ENCODE measurements around the gene GMDS.

Gene GMDS

GRCh38 chr6:2166717-2167116, 78.7 kb downstream of the GMDS start:
- no peak overlapping the region for H3K27ac ChIP-seq (ENCODE audit: low read length)
- no peaks in the 10 kb centered on the region for H4K20me1 ChIP-seq (ENCODE audit: insufficient read depth, low read length)
- no peak for DNase-seq
- no peaks in the 10 kb centered on the region for H3K9me3 ChIP-seq (replicated peaks; ENCODE audit: insufficient read depth, low read length)
- H3K9me2 ChIP-seq (replicated peaks; ENCODE audit: insufficient read depth, low read length): no peaks in the 10 kb centered on the region
- TF ChIP-seq EZH2phosphoT487 (IDR thresholded peaks at IDR 0.05; ENCODE audit: low read length): no peak
- TF ChIP-seq CTCF (IDR thresholded peaks at IDR 0.05; ENCODE audit: low read length): no peak
- TF ChIP-seq EZH2 (optimal IDR thresholded peaks at IDR 0.05; ENCODE audit: low read depth, low read length): no peak
- peaks cover 4% of the 10 kb centered on the region; the same call in 1 of the 2 replicates for H3K79me2 ChIP-seq (ENCODE audit: low read length)
- no peak overlapping the region for H2AFZ ChIP-seq (ENCODE audit: low read length)
- no peaks in the 10 kb centered on the region for H3K36me3 ChIP-seq (replicated peaks; ENCODE audit: insufficient read depth, low read length)
- H3K27me3 ChIP-seq (replicated peaks; ENCODE audit: insufficient read depth, low read length): no peaks in the 10 kb centered on the region
- no peaks in the 10 kb centered on the region for H3F3A ChIP-seq (ENCODE audit: insufficient read depth, low read length)
- H3K4me3 ChIP-seq (ENCODE audit: low read length): no peak overlapping the region
- no peak overlapping the region for H3K4me2 ChIP-seq (ENCODE audit: low read depth, low read length)
- no peaks in the 10 kb centered on the region for H3K4me1 ChIP-seq (ENCODE audit: low read length)
- H3K9ac ChIP-seq (ENCODE audit: low read length): no peak overlapping the region

- Histone ChIP-seq H3K9ac (ENCODE audit: low read length) (no peak overlapping the region), H3K27me3 (replicated peaks; ENCODE audit: insufficient read depth, low read length) (no peaks in the 10 kb centered on the region), H3K9me2 (replicated peaks; ENCODE audit: insufficient read depth, low read length) (no peaks in the 10 kb centered on the region), H3K9me3 (replicated peaks; ENCODE audit: insufficient read depth, low read length) (no peaks in the 10 kb centered on the region), H3K4me1 (ENCODE audit: low read length) (no peaks in the 10 kb centered on the region), H3F3A (ENCODE audit: insufficient read depth, low read length) (no peaks in the 10 kb centered on the region), H4K20me1 (ENCODE audit: insufficient read depth, low read length) (no peaks in the 10 kb centered on the region), H3K79me2 (ENCODE audit: low read length) (peaks cover 4% of the 10 kb centered on the region; the same call in 1 of the 2 replicates), H3K27ac (ENCODE audit: low read length) (no peak overlapping the region), H3K4me2 (ENCODE audit: low read depth, low read length) (no peak overlapping the region), H3K4me3 (ENCODE audit: low read length) (no peak overlapping the region), H2AFZ (ENCODE audit: low read length) (no peak overlapping the region), H3K36me3 (replicated peaks; ENCODE audit: insufficient read depth, low read length) (no peaks in the 10 kb centered on the region)
- TF ChIP-seq CTCF (IDR thresholded peaks at IDR 0.05; ENCODE audit: low read length) (no peak), EZH2 (optimal IDR thresholded peaks at IDR 0.05; ENCODE audit: low read depth, low read length) (no peak), EZH2phosphoT487 (IDR thresholded peaks at IDR 0.05; ENCODE audit: low read length) (no peak)
- no peak for DNase-seq
Observed at GRCh38 chr6:2165286-2165685, 80.1 kb downstream of the GMDS start.

GRCh38 chr6:2164481-2164880, 80.9 kb downstream of the GMDS start:
- H3F3A ChIP-seq (ENCODE audit: insufficient read depth, low read length): no peaks in the 10 kb centered on the region
- no peak overlapping the region for H2AFZ ChIP-seq (ENCODE audit: low read length)
- no peaks in the 10 kb centered on the region for H3K9me2 ChIP-seq (replicated peaks; ENCODE audit: insufficient read depth, low read length)
- no peaks in the 10 kb centered on the region for H4K20me1 ChIP-seq (ENCODE audit: insufficient read depth, low read length)
- H3K79me2 ChIP-seq (ENCODE audit: low read length): peaks cover 4% of the 10 kb centered on the region; the same call in 1 of the 2 replicates
- no peak overlapping the region for H3K27ac ChIP-seq (ENCODE audit: low read length)
- H3K4me2 ChIP-seq (ENCODE audit: low read depth, low read length): no peak overlapping the region
- no peak for TF ChIP-seq EZH2phosphoT487 (IDR thresholded peaks at IDR 0.05; ENCODE audit: low read length)
- H3K36me3 ChIP-seq (replicated peaks; ENCODE audit: insufficient read depth, low read length): no peaks in the 10 kb centered on the region
- H3K4me1 ChIP-seq (ENCODE audit: low read length): no peaks in the 10 kb centered on the region
- H3K27me3 ChIP-seq (replicated peaks; ENCODE audit: insufficient read depth, low read length): no peaks in the 10 kb centered on the region
- H3K9me3 ChIP-seq (replicated peaks; ENCODE audit: insufficient read depth, low read length): no peaks in the 10 kb centered on the region
- no peak for DNase-seq
- H3K4me3 ChIP-seq (ENCODE audit: low read length): no peak overlapping the region
- no peak overlapping the region for H3K9ac ChIP-seq (ENCODE audit: low read length)

GRCh38 chr6:2162079-2162445, 83.3 kb downstream of the GMDS start:
- Histone ChIP-seq H3F3A (ENCODE audit: insufficient read depth, low read length) (no peaks in the 10 kb centered on the region), H3K27me3 (replicated peaks; ENCODE audit: insufficient read depth, low read length) (no peaks in the 10 kb centered on the region), H4K20me1 (ENCODE audit: insufficient read depth, low read length) (no peaks in the 10 kb centered on the region), H3K4me3 (ENCODE audit: low read length) (no peak overlapping the region), H3K4me1 (ENCODE audit: low read length) (peaks cover 7% of the 10 kb centered on the region; the same call in 1 of the 2 replicates), H3K9me3 (replicated peaks; ENCODE audit: insufficient read depth, low read length) (no peaks in the 10 kb centered on the region), H3K79me2 (ENCODE audit: low read length) (peaks cover 4% of the 10 kb centered on the region; the same call in 1 of the 2 replicates), H3K27ac (ENCODE audit: low read length) (no peak overlapping the region), H3K36me3 (replicated peaks; ENCODE audit: insufficient read depth, low read length) (no peaks in the 10 kb centered on the region), H3K4me2 (ENCODE audit: low read depth, low read length) (no peak overlapping the region), H3K9ac (ENCODE audit: low read length) (no peak overlapping the region), H2AFZ (ENCODE audit: low read length) (no peak overlapping the region), H3K9me2 (replicated peaks; ENCODE audit: insufficient read depth, low read length) (no peaks in the 10 kb centered on the region)
- no peak for TF ChIP-seq EZH2 (optimal IDR thresholded peaks at IDR 0.05; ENCODE audit: low read depth, low read length)
- TF ChIP-seq CTCF (IDR thresholded peaks at IDR 0.05; ENCODE audit: low read length): no peak
- TF ChIP-seq EZH2phosphoT487 (IDR thresholded peaks at IDR 0.05; ENCODE audit: low read length): no peak
- no peak for DNase-seq
